ENCODE measurements around the gene VBP1.

DNA sequence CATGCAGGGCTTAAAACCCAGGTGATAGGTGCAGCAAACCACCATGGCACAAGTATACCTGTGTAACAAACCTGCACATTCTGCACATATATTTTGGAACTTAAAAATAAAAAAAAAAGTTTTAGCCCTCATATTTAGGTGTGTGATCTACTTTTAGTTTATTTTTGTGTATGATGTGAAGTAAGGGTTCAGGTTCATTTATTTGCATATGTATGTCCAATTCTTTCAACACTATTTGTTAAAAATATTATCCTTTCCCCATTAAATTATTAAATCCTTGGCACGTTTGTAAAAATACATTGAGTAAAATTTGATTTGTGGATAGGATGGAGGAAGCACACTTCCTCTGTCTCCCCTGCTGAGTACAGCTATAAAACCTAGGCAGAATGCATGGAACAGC is 35.1 kb downstream of the VBP1 start:
- TF ChIP-seq TOX (CRISPR knock-in tag; IDR thresholded peaks at IDR 0.05; ENCODE audit: borderline replicate concordance), result no peak
- no peak for TF ChIP-seq TCF4 (CRISPR knock-in tag; IDR thresholded peaks at IDR 0.05; ENCODE audit: borderline replicate concordance)
- TF ChIP-seq CSDC2 (CRISPR knock-in tag; IDR thresholded peaks at IDR 0.05), result no peak
- no peak for TF ChIP-seq ISL1 (CRISPR knock-in tag; IDR thresholded peaks at IDR 0.05)
- TF ChIP-seq ZFP30 (CRISPR knock-in tag; IDR thresholded peaks at IDR 0.05), result no peak
- TF ChIP-seq, protein P1, sequence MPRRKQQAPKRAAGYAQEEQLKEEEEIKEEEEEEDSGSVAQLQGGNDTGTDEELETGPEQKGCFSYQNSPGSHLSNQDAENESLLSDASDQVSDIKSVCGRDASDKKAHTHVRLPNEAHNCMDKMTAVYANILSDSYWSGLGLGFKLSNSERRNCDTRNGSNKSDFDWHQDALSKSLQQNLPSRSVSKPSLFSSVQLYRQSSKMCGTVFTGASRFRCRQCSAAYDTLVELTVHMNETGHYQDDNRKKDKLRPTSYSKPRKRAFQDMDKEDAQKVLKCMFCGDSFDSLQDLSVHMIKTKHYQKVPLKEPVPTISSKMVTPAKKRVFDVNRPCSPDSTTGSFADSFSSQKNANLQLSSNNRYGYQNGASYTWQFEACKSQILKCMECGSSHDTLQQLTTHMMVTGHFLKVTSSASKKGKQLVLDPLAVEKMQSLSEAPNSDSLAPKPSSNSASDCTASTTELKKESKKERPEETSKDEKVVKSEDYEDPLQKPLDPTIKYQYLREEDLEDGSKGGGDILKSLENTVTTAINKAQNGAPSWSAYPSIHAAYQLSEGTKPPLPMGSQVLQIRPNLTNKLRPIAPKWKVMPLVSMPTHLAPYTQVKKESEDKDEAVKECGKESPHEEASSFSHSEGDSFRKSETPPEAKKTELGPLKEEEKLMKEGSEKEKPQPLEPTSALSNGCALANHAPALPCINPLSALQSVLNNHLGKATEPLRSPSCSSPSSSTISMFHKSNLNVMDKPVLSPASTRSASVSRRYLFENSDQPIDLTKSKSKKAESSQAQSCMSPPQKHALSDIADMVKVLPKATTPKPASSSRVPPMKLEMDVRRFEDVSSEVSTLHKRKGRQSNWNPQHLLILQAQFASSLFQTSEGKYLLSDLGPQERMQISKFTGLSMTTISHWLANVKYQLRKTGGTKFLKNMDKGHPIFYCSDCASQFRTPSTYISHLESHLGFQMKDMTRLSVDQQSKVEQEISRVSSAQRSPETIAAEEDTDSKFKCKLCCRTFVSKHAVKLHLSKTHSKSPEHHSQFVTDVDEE (CRISPR knock-in tag; IDR thresholded peaks at IDR 0.05), result no peak
- no peak for TF ChIP-seq ZNF70 (CRISPR knock-in tag; IDR thresholded peaks at IDR 0.05)
- TF ChIP-seq, protein P2, sequence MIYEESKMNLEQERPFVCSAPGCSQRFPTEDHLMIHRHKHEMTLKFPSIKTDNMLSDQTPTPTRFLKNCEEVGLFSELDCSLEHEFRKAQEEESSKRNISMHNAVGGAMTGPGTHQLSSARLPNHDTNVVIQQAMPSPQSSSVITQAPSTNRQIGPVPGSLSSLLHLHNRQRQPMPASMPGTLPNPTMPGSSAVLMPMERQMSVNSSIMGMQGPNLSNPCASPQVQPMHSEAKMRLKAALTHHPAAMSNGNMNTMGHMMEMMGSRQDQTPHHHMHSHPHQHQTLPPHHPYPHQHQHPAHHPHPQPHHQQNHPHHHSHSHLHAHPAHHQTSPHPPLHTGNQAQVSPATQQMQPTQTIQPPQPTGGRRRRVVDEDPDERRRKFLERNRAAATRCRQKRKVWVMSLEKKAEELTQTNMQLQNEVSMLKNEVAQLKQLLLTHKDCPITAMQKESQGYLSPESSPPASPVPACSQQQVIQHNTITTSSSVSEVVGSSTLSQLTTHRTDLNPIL (CRISPR knock-in tag; IDR thresholded peaks at IDR 0.05; ENCODE audit: low read depth), result no peak
- no peak for TF ChIP-seq PATZ1 (CRISPR knock-in tag; IDR thresholded peaks at IDR 0.05; ENCODE audit: borderline replicate concordance)
- TF ChIP-seq ZC3H10 (CRISPR knock-in tag; IDR thresholded peaks at IDR 0.05), result no peak
- no peak for TF ChIP-seq SNAI2 (CRISPR knock-in tag; IDR thresholded peaks at IDR 0.05)
- no peak for TF ChIP-seq CSRNP3 (CRISPR knock-in tag; IDR thresholded peaks at IDR 0.05)

Data from SK-N-SH treated with all-trans-retinoic acid at 6 μM for 48 hours (cell line).